GM12878 (cell line): Measurements from ENCODE around the gene GKN1. TPM values are rescaled to one million over a fixed set of nuclear protein-coding genes. Genes with fewer than 3 reads are reported as not detected.

Experiments
- ATAC-seq: fragments of 200-7000 bp; cut with Tn5 transposase; 3 replicates; pipeline ENCODE4 v1.9.1; 2020; ENCODE audit warnings: mild to moderate bottlenecking, moderate library complexity
- BruUV-seq: library from RNA; stranded (reverse); fragments of 400-500 nt; replicated peaks from 2 replicates; lab custom pipeline; 2021; lab: Mats Ljungman, UMichigan
- CTCF ChIA-PET: fragments of 300-600 bp; sonication (Branson Sonifier 250); formaldehyde crosslinking; extraction: SDS; loops from one replicate; lab custom pipeline; 2021; ENCODE audit warnings: inconsistent platforms; lab: Yijun Ruan, JAX
- POLR2A ChIA-PET: fragments of 350-600 bp; formaldehyde crosslinking; extraction: SDS; loops from one replicate; lab custom pipeline; 2021; ENCODE audit warnings: inconsistent platforms; lab: Charles Lee
- RAD21 ChIA-PET: fragments of 300-600 bp; sonication (Branson Sonifier 250); formaldehyde crosslinking; loops from one replicate; lab custom pipeline; 2023; ENCODE audit warnings: antibody characterized with exemption; ENCODE audit not compliant: unreplicated experiment; lab: Charles Lee
- SMC1A ChIA-PET: fragments of 300-600 bp; sonication (Branson Sonifier 250); formaldehyde crosslinking; loops from one replicate; lab custom pipeline; 2023; ENCODE audit not compliant: unreplicated experiment, uncharacterized antibody; lab: Charles Lee
- DNase-seq: peaks from one replicate; pipeline ENCODE4 v3.0.0-alpha.2; 2011; ENCODE audit warnings: low read depth, low spot score
- FAIRE-seq: peaks from 3 replicates; lab custom pipeline; 2011; peaks lifted over from hg19 to GRCh38; lab: Jason Lieb, UNC
- H2AFZ ChIP-seq: 2 replicates; pipeline ENCODE4 v1.6.0; 2011; ENCODE audit warnings: low read depth, low read length, control low read depth; ENCODE audit not compliant: control insufficient read depth
- H3K27ac ChIP-seq: 2 replicates; pipeline ENCODE4 v1.5.1; 2011; ENCODE audit warnings: control low read depth; ENCODE audit not compliant: control insufficient read depth, insufficient read depth
- H3K27me3 ChIP-seq, 2 experiments: replicated peaks in 1 of 2; 2 replicates each; pipeline versions ENCODE4 v1.6.0 to v1.6.1; 2011; ENCODE audit warnings: low read length in 1 of 2; ENCODE audit not compliant: control insufficient read depth in 2 of 2, insufficient read depth in 2 of 2
- H3K36me3 ChIP-seq, 2 experiments: 2 replicates each; pipeline ENCODE4 v1.5.1; 2011; ENCODE audit warnings: low read length in 1 of 2; ENCODE audit not compliant: control insufficient read depth in 2 of 2, insufficient read depth in 2 of 2
- H3K4me1 ChIP-seq: 2 replicates; pipeline ENCODE4 v1.6.1; 2011; ENCODE audit warnings: mild to moderate bottlenecking, low read length, moderate library complexity, mixed read lengths; ENCODE audit not compliant: control insufficient read depth, insufficient read depth
- H3K4me2 ChIP-seq: 2 replicates; pipeline ENCODE4 v1.6.0; 2011; ENCODE audit warnings: control low read depth; ENCODE audit not compliant: control insufficient read depth, insufficient read depth
- H3K4me3 ChIP-seq: fragments of 200-600 bp; sonication (generic); 2 replicates; pipeline ENCODE4 v1.5.1; 2016
- H3K79me2 ChIP-seq: 2 replicates; pipeline ENCODE4 v1.6.0; 2011; ENCODE audit warnings: low read length; ENCODE audit not compliant: control insufficient read depth, insufficient read depth
- H3K9ac ChIP-seq: 2 replicates; pipeline ENCODE4 v1.8.0; 2011; ENCODE audit warnings: low read length, control low read depth, mixed read lengths; ENCODE audit not compliant: control insufficient read depth, insufficient read depth
- H3K9me3 ChIP-seq: replicated peaks from 3 replicates; pipeline ENCODE4 v1.5.1; 2011; ENCODE audit warnings: mild to moderate bottlenecking, low read length; ENCODE audit not compliant: control insufficient read depth, insufficient read depth
- H4K20me1 ChIP-seq: 2 replicates; pipeline ENCODE4 v1.6.0; 2011; ENCODE audit not compliant: control insufficient read depth, insufficient read depth
- ATF2 ChIP-seq: IDR thresholded peaks from 2 replicates; pipeline ENCODE4 v1.6.1; 2012; ENCODE audit warnings: low read length, inconsistent platforms
- BCL3 ChIP-seq: IDR thresholded peaks from 2 replicates; pipeline ENCODE4 v1.6.1; 2011; ENCODE audit warnings: borderline replicate concordance, low read depth, mild to moderate bottlenecking, moderate library complexity, low read length; ENCODE audit not compliant: insufficient read depth, poor library complexity, severe bottlenecking
- CHD1 ChIP-seq: IDR thresholded peaks from 2 replicates; pipeline ENCODE4 v1.6.1; 2012; ENCODE audit warnings: low read depth, low read length, improper control_type of control experiment
- GATAD2B ChIP-seq: fragments of 450-650 bp; conservative IDR thresholded peaks from 2 replicates; pipeline ENCODE4 v1.6.1; 2017; ENCODE audit warnings: low read depth, mild to moderate bottlenecking, moderate library complexity
- HCFC1 ChIP-seq: fragments of 150-350 bp; IDR thresholded peaks from 2 replicates; pipeline ENCODE4 v1.6.1; 2014; ENCODE audit warnings: low read length
- HDAC2 ChIP-seq: fragments of 200-600 bp; sonication (generic); IDR thresholded peaks from 2 replicates; pipeline ENCODE4 v1.6.1; 2017
- HDAC6 ChIP-seq: fragments of 200-600 bp; sonication (generic); IDR thresholded peaks from one replicate; pipeline ENCODE4 v1.8.0; 2017; ENCODE audit warnings: antibody characterized with exemption; ENCODE audit not compliant: unreplicated experiment
- JUNB ChIP-seq: IDR thresholded peaks from 2 replicates; pipeline ENCODE4 v1.6.1; 2016; ENCODE audit warnings: antibody characterized with exemption, mild to moderate bottlenecking
- MAX ChIP-seq: IDR thresholded peaks from 2 replicates; pipeline ENCODE4 v1.6.1; 2012; ENCODE audit warnings: low read depth, low read length, improper control_type of control experiment
- MYB ChIP-seq: fragments of 150-350 bp; IDR thresholded peaks from 2 replicates; pipeline ENCODE4 v1.6.1; 2014; ENCODE audit warnings: mild to moderate bottlenecking, low read depth, low read length, borderline replicate concordance
- NR2C2 ChIP-seq: IDR thresholded peaks from 2 replicates; pipeline ENCODE4 v1.6.1; 2011; ENCODE audit warnings: borderline replicate concordance, low read depth; ENCODE audit not compliant: control insufficient read depth, insufficient read length
- NRF1 ChIP-seq: conservative IDR thresholded peaks from 2 replicates; pipeline ENCODE4 v1.6.1; 2011; ENCODE audit warnings: mild to moderate bottlenecking, low read depth, low read length, improper control_type of control experiment
- YY1 ChIP-seq: IDR thresholded peaks from 2 replicates; pipeline ENCODE4 v1.6.1; 2011; ENCODE audit warnings: low read depth, mild to moderate bottlenecking, low read length
- WGBS: methylation state at CpG from one replicate; pipeline ENCODE4 v1.1.6; 2016; ENCODE audit warnings: low lambda C conversion rate; ENCODE audit not compliant: insufficient replicate concordance, insufficient coverage; ENCODE audit errors: missing lambda C conversion rate; 5-methylcytosine and 5-hydroxymethylcytosine counted together
- in situ Hi-C: fragments of 300-500 bp; cut with MboI; formaldehyde crosslinking; loops from 9 replicates; pipeline ENCODE4 v1.14.3; 2018; ENCODE audit warnings: mixed read lengths
- intact Hi-C: fragments of 100-400 bp; cut with micrococcal nuclease; formaldehyde crosslinking; loops from one replicate; pipeline ENCODE4 v1.14.2; 2022; ENCODE audit not compliant: unreplicated experiment
- polyA plus RNA-seq, 11 experiments: library from polyadenylated mRNA; depleted of rRNA in 4 of 11; unstranded in 6 of 11; stranded (reverse) in 5 of 11; fragments of >200 nt; fragmentation: Nextera tagmentation in 4 of 11; fragmentation: Illumina TruSeq in 1 of 11; extraction: Ambion mirVana in 4 of 11; extraction: Trizol in 1 of 11; gene quantifications; 1 replicate in 1 of 11; 2 replicates in 10 of 11; pipeline versions ENCODE4 v1.2.1 to v1.2.3, GENCODE V29; 2011 to 2016; ENCODE audit warnings: inconsistent platforms in 2 of 11, missing spikeins in 2 of 11, low read depth in 1 of 11
- total RNA-seq, 4 experiments: library from RNA; depleted of rRNA in 3 of 4; stranded (reverse); fragments of >200 nt in 3 of 4; fragmentation: Illumina TruSeq in 1 of 4; extraction: Trizol in 1 of 4; gene quantifications; 2 replicates each; pipeline versions ENCODE4 v1.2.1 to v1.2.3, GENCODE V29; 2013 to 2021

GKN1 gene
- total and polyA plus RNA-seq, 10 of the 15 experiments (the other 5 are each of a cell fraction or from before 2014, with no cell fraction given): not detected

- TF ChIP-seq HDAC6: no peak
- TF ChIP-seq BCL3: no peak
- TF ChIP-seq MAX: no peak
- TF ChIP-seq JUNB: no peak
- TF ChIP-seq HCFC1: no peak
- no peak for TF ChIP-seq CHD1
- TF ChIP-seq YY1: no peak
- TF ChIP-seq HDAC2: no peak
- no peak for TF ChIP-seq NR2C2
- TF ChIP-seq NRF1: no peak
- no peak for TF ChIP-seq MYB
- TF ChIP-seq GATAD2B: no peak
- no peak for TF ChIP-seq ATF2
- H3K4me2 ChIP-seq: no peak overlapping the region
Observed at GRCh38 chr2:68989035-68989434, 14.6 kb downstream of the GKN1 start.

More at GRCh38 chr2:68989035-68989434, 14.6 kb downstream of the GKN1 start:
- no peaks in the 10 kb centered on the region for H3K9me3 ChIP-seq
- H2AFZ ChIP-seq: no peak overlapping the region
- H3K27ac ChIP-seq: no peak overlapping the region
- BruUV-seq: no TSS peak
- no peaks in the 10 kb centered on the region; a peak in 1 of 4 replicates for H3K27me3 ChIP-seq
- DNase-seq (no peak), ATAC-seq (no peak), FAIRE-seq (no peak)
- H3K36me3 ChIP-seq: no peaks in the 10 kb centered on the region
- ChIA-PET SMC1A (interaction anchor here (0.9 kb wide), 1 partner anchor 62 kb away, joined by 4 read pairs; no protein-coding TSS in a partner anchor), POLR2A (no interaction called here), RAD21 (no interaction called here), CTCF (no interaction called here)
- intact Hi-C loops: no loop called here
- no peak overlapping the region for H3K9ac ChIP-seq
- in situ Hi-C loops: no loop called here
- no peaks in the 10 kb centered on the region for H4K20me1 ChIP-seq
- no peak overlapping the region for H3K4me3 ChIP-seq
- no peaks in the 10 kb centered on the region for H3K4me1 ChIP-seq
- H3K79me2 ChIP-seq: no peaks in the 10 kb centered on the region
- 32% methylated on average over 5 of the region's 5 CpGs for WGBS
